NT2/D1 (cell line): ENCODE results near the gene MSRB3.

Experiments
- SUZ12 ChIP-seq: IDR thresholded peaks from 2 replicates; pipeline ENCODE4 v1.6.1; 2011; ENCODE audit not compliant: insufficient read length, insufficient read depth; ENCODE audit errors: extremely low read depth
- YY1 ChIP-seq: IDR thresholded peaks from 2 replicates; pipeline ENCODE4 v1.6.1; 2011; ENCODE audit not compliant: insufficient read length, insufficient read depth
- ZNF274 ChIP-seq: IDR thresholded peaks from 2 replicates; pipeline ENCODE4 v1.6.1; 2011; ENCODE audit warnings: mild to moderate bottlenecking, low read depth, low read length

DNA sequence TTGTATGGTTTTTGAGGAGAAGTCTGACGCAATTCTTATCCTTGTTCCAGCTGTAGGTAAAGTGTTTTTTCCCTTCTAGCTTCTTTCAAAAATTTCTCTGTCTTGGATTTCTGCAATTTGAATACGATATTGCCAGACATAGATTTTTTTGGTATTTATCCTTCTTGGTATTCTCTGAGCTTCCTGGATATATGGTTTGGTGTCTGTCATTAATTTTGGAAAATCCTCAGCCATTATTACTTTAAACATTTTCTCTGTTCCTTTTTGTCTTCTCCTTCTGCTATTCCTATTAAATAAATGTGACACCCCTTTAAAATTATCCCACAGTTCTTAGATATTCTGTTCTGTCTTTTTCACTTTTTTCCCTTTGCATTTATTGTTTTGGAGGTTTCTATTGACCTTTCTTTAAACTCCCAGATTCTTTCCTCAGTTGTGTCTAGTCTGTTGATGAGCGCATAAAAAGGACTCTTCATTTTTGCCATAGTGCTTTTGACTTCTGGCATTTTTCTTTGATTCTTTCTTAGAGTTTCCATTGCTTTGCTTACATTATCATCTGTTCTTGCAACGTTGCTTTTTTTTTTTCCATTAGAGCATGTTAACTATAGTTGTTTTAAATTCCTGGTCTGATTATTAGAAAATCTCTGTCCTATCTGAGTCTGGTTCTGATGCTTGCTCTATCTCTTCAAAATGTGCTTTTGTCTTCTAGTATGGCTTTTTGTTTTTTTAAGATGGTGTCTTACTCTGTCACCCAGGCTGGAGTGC is 129.1 kb downstream of the MSRB3 start:
- no peak for TF ChIP-seq YY1
- no peak for TF ChIP-seq ZNF274
- no peak for TF ChIP-seq SUZ12
